Transverse colon (tissue), 4 donors: ENCODE measurements around the gene SLC51A.

Source experiments
- CTCF ChIP-seq, 5 experiments: fragments of 200-600 bp in 3 of 5; fragments of 450-650 bp in 2 of 5; sonication (generic) in 3 of 5; IDR thresholded peaks; 1 replicate in 2 of 5; 2 replicates in 3 of 5; pipeline ENCODE4 v1.5.1; 2016 to 2017; ENCODE audit warnings: antibody characterized with exemption in 5 of 5, inconsistent platforms in 3 of 5, mild to moderate bottlenecking in 2 of 5, moderate library complexity in 1 of 5
- POLR2A ChIP-seq: fragments of 450-650 bp; IDR thresholded peaks from one replicate; pipeline ENCODE4 v1.6.1; 2016; ENCODE audit warnings: antibody characterized with exemption, mild to moderate bottlenecking, moderate library complexity
- POLR2AphosphoS5 ChIP-seq, 3 donors: sonication (generic); formaldehyde crosslinking; IDR thresholded peaks; one replicate each; pipeline ENCODE4 v1.6.1; 2016; ENCODE audit warnings: antibody characterized with exemption in 3 of 3

- TF ChIP-seq CTCF (IDR thresholded peaks at IDR 0.05) (no peak), POLR2AphosphoS5 (IDR thresholded peaks at IDR 0.05) (no peak), POLR2A (no peak)
These were observed 19.9 kb downstream of the SLC51A start for GRCh38 chr3:196236223-196236622.
